Mesodermal cell (in vitro differentiated cells): ENCODE measurements around the gene SERPINB11.

ENCODE experiments used
- H3K27ac ChIP-seq: 2 replicates; pipeline ENCODE4 v1.7.0; 2013; ENCODE audit warnings: mild to moderate bottlenecking, low read depth, low read length, moderate library complexity; ENCODE audit not compliant: severe bottlenecking
- H3K36me3 ChIP-seq: 2 replicates; pipeline ENCODE4 v1.7.1; 2013; ENCODE audit warnings: mild to moderate bottlenecking, low read length, moderate library complexity; ENCODE audit not compliant: control insufficient read depth, insufficient read depth
- H3K4me1 ChIP-seq: one replicate; pipeline ENCODE4 v1.7.1; 2013; ENCODE audit warnings: mild to moderate bottlenecking, low read length; ENCODE audit not compliant: insufficient read depth, control insufficient read depth, poor library complexity, severe bottlenecking
- H3K4me3 ChIP-seq: 2 replicates; pipeline ENCODE4 v1.7.0; 2013; ENCODE audit warnings: low read length, control low read depth, mild to moderate bottlenecking; ENCODE audit not compliant: insufficient read depth, poor library complexity, severe bottlenecking; ENCODE audit errors: extremely low read depth
- H3K9me3 ChIP-seq: 2 replicates; pipeline ENCODE4 v1.7.1; 2013; ENCODE audit warnings: mild to moderate bottlenecking, low read length, moderate library complexity; ENCODE audit not compliant: control insufficient read depth
- WGBS, 2 experiments: methylation state at CpG; one replicate each; pipeline ENCODE4 v1.1.5; 2013; ENCODE audit warnings: missing lambda C conversion rate in 2 of 2; ENCODE audit not compliant: insufficient coverage in 2 of 2; 5-methylcytosine and 5-hydroxymethylcytosine counted together

SERPINB11 gene

DNA sequence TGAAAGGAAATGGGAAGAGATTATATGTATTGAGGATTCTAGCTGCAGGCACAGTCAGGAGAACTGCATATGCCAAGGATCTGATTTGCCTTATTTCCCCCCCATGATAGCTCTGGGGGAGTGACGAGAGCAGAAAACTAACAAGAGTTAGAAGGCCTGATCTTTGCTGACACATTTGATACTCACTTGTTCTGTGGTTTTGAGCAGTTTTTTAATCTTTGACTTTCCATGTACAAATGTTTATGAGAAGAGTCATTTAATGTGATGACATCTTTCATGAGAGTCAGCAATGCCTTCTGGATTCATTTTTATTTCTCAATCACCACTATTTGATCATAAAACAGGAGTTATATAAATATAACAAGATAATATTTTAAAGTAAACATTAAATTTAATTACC is 59.8 kb downstream of the SERPINB11 start:
- H3K36me3 ChIP-seq: no peaks in the 10 kb centered on the region
- H3K4me1 ChIP-seq: no peaks in the 10 kb centered on the region
- peaks cover 6% of the 10 kb centered on the region for H3K9me3 ChIP-seq
- no peak overlapping the region for H3K27ac ChIP-seq
- WGBS, 2 experiments: 80% methylated on average over 1 of the region's 1 CpG; no CpG with 5 or more reads in 1 of the 2 experiments
- no peak overlapping the region for H3K4me3 ChIP-seq

DNA sequence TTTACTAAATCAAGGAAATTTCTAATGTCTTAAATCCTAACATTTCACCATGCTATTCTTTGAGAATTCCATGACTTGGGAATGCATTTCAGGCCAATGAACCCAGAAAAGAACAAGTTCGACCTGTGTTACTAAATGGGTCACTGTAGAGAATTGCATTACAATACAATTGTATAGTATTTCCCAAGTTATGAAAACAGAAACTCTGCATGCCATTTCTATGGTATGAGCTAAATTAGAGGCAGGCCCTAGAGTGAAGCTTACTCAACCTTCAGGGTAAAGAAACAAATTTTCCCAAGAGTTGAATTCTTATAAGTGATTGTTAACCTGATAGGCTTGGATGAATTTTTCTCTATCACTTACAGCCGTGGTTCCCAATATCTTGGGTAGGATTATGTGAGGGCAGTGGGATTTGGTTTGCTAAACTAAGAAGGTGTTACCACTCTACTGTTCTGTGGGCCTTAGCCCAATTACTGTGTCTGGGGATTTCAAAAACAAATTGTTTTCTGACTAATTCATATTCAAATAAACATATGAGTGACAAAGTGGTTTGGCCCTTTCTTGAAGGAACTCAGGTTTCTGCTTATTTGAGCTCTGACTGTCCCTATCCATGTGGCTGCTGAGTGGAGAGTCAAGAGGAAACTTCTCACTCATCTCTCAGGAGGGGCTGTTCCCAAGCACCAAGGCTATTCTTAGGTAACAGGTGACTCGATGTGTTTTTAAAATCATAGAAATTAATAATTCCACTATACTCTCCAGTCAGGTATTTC is 61.3 kb downstream of the SERPINB11 start:
- H3K4me3 ChIP-seq: no peak overlapping the region
- no CpG with 5 or more reads among the region's 3 CpGs for WGBS, 2 experiments
- H3K27ac ChIP-seq: no peak overlapping the region
- peaks cover 6% of the 10 kb centered on the region for H3K9me3 ChIP-seq
- no peaks in the 10 kb centered on the region for H3K36me3 ChIP-seq
- no peaks in the 10 kb centered on the region for H3K4me1 ChIP-seq

DNA sequence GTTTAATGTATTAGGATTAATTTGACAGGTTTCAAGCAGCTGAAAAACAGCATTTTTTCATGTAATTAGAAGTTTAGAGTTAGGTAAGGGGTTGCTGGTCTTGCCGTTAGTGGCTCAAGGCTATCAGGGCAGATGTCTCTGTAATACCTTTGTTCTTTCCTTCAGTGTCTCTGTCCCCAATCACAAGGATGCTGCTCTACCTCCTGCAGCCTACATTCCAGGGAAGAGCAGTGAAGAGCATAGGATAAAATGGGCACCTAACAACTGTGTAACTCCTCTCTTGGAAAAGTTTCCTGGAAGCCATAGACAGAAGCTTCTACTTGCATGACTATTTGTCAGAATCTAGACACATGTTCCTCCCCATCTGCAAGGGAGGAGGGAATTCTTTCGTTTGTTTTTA is 63.1 kb downstream of the SERPINB11 start:
- H3K27ac ChIP-seq: no peak overlapping the region
- H3K36me3 ChIP-seq: no peaks in the 10 kb centered on the region
- no peak overlapping the region for H3K4me3 ChIP-seq
- 80% methylated on average over 1 of the region's 2 CpGs; no CpG with 5 or more reads in 1 of the 2 experiments for WGBS, 2 experiments
- H3K9me3 ChIP-seq: no peaks in the 10 kb centered on the region
- no peaks in the 10 kb centered on the region for H3K4me1 ChIP-seq
